ENCODE results near the gene TRIM31. TPM values are rescaled to one million over a fixed set of nuclear protein-coding genes. Genes with fewer than 3 reads are reported as not detected.

TRIM31 gene
- total and polyA plus RNA-seq, 2 of the 4 experiments (the other 2 are of a cell fraction), result not detected

DNA sequence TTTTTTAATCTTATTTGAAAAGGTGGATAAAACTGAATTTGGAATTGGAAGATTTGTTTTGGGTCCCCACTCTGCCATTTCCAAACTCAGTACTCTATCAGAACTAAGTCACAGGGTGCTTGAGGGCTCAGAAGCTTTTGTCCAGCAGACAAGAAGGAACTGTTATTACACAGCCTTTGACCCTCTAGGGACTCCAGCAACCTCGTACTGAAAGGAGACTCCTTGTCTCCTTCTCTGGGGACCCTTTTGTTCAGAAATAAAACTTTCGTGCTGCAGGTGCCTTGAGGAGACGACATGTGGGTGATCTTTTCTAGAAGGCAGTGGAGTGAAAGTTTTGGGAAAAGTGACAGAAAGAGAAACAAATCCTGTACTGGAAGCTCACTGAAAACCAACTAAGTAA, 59.2 kb downstream of the TRIM31 start:
- H3K14ac ChIP-seq (replicated peaks; ENCODE audit: low read depth, low read length), result no peak overlapping the region
- H3K79me1 ChIP-seq (ENCODE audit: low read depth in 1 of 2, low read length in 2 of 2), result no peaks in the 10 kb centered on the region
- no TSS peak for BruUV-seq (replicated peaks)
- no peak overlapping the region for H3K9ac ChIP-seq (ENCODE audit: low read depth, low read length)
- H3K18ac ChIP-seq (ENCODE audit: low read depth, low read length), result no peak overlapping the region
- intact Hi-C loops (cut with micrococcal nuclease) (no loop called here), dilution Hi-C loops (cut with HindIII; ENCODE audit: low sequenced_read_pairs, unreplicated experiment) (no loop called here), in situ Hi-C loops (cut with MboI; ENCODE audit: low sequenced_read_pairs) (no loop called here)
- no peak overlapping the region for H2AFZ ChIP-seq (replicated peaks; ENCODE audit: low read length, poor library complexity)
- peaks cover 2% of the 10 kb centered on the region; the same call in 1 of the 2 replicates for H3K36me3 ChIP-seq (ENCODE audit: control insufficient read depth, insufficient read depth, low read length)
- no peak overlapping the region for H4K8ac ChIP-seq (ENCODE audit: low read depth in 2 of 2, low read length in 2 of 2)
- no peaks in the 10 kb centered on the region for H3K9me3 ChIP-seq (ENCODE audit: control insufficient read depth, insufficient read depth, low read length)
- H4K91ac ChIP-seq (ENCODE audit: insufficient read depth, low read depth, low read length), result no peak overlapping the region
- CTCF ChIA-PET, result no interaction called here
- H3K4me3 ChIP-seq (ENCODE audit: insufficient read depth, low read depth, low read length), result no peak overlapping the region
- no peak overlapping the region for H2AK9ac ChIP-seq (replicated peaks; ENCODE audit: low read depth, low read length, poor library complexity)
- H2BK5ac ChIP-seq (ENCODE audit: low read depth, low read length, poor library complexity, severe bottlenecking), result no peak overlapping the region
- H4K5ac ChIP-seq (ENCODE audit: low read depth, low read length), result no peak overlapping the region
- no peak for ATAC-seq (ENCODE audit: low read depth)
- no peak overlapping the region for H3K56ac ChIP-seq (ENCODE audit: extremely low read depth, insufficient read depth, low read length)
- H2BK120ac ChIP-seq (ENCODE audit: low read depth, low read length), result no peak overlapping the region
- POLR2A ChIA-PET (ENCODE audit: unreplicated experiment), result no interaction called here
- no peaks in the 10 kb centered on the region for H4K20me1 ChIP-seq (ENCODE audit: insufficient read depth, low read length)
- no peak overlapping the region for H3K23ac ChIP-seq (ENCODE audit: low read depth, low read length)
- no peak overlapping the region for H2AK5ac ChIP-seq (ENCODE audit: low read depth, low read length)
- no peaks in the 10 kb centered on the region for H3K27me3 ChIP-seq (ENCODE audit: control insufficient read depth, insufficient read depth, low read length)
- H2BK15ac ChIP-seq (ENCODE audit: low read depth, low read length), result no peak overlapping the region
- no peak for TF ChIP-seq CHD1 (IDR thresholded peaks at IDR 0.05; ENCODE audit: low read depth, low read length)
- TF ChIP-seq SMC3 (IDR thresholded peaks at IDR 0.05; ENCODE audit: low read depth, low read length), result no peak
- TF ChIP-seq MAFK (IDR thresholded peaks at IDR 0.05; ENCODE audit: low read depth, low read length), result no peak
- no peak for TF ChIP-seq RFX5 (IDR thresholded peaks at IDR 0.05; ENCODE audit: low read depth, low read length)
- TF ChIP-seq, protein P1, sequence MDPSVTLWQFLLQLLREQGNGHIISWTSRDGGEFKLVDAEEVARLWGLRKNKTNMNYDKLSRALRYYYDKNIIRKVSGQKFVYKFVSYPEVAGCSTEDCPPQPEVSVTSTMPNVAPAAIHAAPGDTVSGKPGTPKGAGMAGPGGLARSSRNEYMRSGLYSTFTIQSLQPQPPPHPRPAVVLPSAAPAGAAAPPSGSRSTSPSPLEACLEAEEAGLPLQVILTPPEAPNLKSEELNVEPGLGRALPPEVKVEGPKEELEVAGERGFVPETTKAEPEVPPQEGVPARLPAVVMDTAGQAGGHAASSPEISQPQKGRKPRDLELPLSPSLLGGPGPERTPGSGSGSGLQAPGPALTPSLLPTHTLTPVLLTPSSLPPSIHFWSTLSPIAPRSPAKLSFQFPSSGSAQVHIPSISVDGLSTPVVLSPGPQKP (IDR thresholded peaks at IDR 0.05; ENCODE audit: borderline replicate concordance, low read depth, low read length), result no peak
- TF ChIP-seq MXI1 (IDR thresholded peaks at IDR 0.05; ENCODE audit: borderline replicate concordance, low read depth, low read length), result no peak
- TF ChIP-seq NFE2L2 (IDR thresholded peaks at IDR 0.05; ENCODE audit: low read depth, low read length), result no peak
- TF ChIP-seq FOS (IDR thresholded peaks at IDR 0.05; ENCODE audit: low read depth, low read length), result no peak
- TF ChIP-seq, protein P2, sequence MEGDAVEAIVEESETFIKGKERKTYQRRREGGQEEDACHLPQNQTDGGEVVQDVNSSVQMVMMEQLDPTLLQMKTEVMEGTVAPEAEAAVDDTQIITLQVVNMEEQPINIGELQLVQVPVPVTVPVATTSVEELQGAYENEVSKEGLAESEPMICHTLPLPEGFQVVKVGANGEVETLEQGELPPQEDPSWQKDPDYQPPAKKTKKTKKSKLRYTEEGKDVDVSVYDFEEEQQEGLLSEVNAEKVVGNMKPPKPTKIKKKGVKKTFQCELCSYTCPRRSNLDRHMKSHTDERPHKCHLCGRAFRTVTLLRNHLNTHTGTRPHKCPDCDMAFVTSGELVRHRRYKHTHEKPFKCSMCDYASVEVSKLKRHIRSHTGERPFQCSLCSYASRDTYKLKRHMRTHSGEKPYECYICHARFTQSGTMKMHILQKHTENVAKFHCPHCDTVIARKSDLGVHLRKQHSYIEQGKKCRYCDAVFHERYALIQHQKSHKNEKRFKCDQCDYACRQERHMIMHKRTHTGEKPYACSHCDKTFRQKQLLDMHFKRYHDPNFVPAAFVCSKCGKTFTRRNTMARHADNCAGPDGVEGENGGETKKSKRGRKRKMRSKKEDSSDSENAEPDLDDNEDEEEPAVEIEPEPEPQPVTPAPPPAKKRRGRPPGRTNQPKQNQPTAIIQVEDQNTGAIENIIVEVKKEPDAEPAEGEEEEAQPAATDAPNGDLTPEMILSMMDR (conservative IDR thresholded peaks at IDR 0.05; ENCODE audit: low read depth, low read length), result no peak
- TF ChIP-seq RCOR1 (IDR thresholded peaks at IDR 0.05; ENCODE audit: insufficient replicate concordance, low read length), result no peak
- no peak for TF ChIP-seq MAZ (IDR thresholded peaks at IDR 0.05; ENCODE audit: borderline replicate concordance, low read depth, low read length)
- no peak for TF ChIP-seq CEBPB (IDR thresholded peaks at IDR 0.05; ENCODE audit: low read depth, low read length)
- no peak for TF ChIP-seq POLR2A (IDR thresholded peaks at IDR 0.05; ENCODE audit: low read depth, low read length)
- no peak for DNase-seq
- H2BK20ac ChIP-seq (ENCODE audit: low read depth, low read length), result no peak overlapping the region
- H3K9me1 ChIP-seq (ENCODE audit: insufficient read depth, low read length), result no peaks in the 10 kb centered on the region
- WGBS, 2 experiments (ENCODE audit: extremely low coverage in 2 of 2, insufficient read length in 1 of 2), result no CpG with 5 or more reads among the region's 3 CpGs
- H3K4ac ChIP-seq (ENCODE audit: low read depth, low read length), result no peak overlapping the region
- no peak overlapping the region for H3K4me2 ChIP-seq (ENCODE audit: low read depth, low read length)
- H3K27ac ChIP-seq (ENCODE audit: insufficient read depth, low read length), result no peak overlapping the region
- H3K4me1 ChIP-seq (ENCODE audit: control insufficient read depth, insufficient read depth, low read length), result no peaks in the 10 kb centered on the region
